GM19351 (cell line): ENCODE data around the gene RANBP9.

Experiments
- ATAC-seq: cut with Tn5 transposase; IDR thresholded peaks from one replicate; pipeline ENCODE4 v1.9.1; 2021; ENCODE audit warnings: mild to moderate bottlenecking, moderate library complexity; ENCODE audit not compliant: unreplicated experiment

The RANBP9 gene

GRCh38 chr6:13711324-13711732 lies 307 bp downstream of the RANBP9 start:
- ATAC-seq: peak; percentile 41

GRCh38 chr6:13710552-13711323 lies 897 bp downstream of the RANBP9 start:
- ATAC-seq: peak; percentile 14

DNA sequence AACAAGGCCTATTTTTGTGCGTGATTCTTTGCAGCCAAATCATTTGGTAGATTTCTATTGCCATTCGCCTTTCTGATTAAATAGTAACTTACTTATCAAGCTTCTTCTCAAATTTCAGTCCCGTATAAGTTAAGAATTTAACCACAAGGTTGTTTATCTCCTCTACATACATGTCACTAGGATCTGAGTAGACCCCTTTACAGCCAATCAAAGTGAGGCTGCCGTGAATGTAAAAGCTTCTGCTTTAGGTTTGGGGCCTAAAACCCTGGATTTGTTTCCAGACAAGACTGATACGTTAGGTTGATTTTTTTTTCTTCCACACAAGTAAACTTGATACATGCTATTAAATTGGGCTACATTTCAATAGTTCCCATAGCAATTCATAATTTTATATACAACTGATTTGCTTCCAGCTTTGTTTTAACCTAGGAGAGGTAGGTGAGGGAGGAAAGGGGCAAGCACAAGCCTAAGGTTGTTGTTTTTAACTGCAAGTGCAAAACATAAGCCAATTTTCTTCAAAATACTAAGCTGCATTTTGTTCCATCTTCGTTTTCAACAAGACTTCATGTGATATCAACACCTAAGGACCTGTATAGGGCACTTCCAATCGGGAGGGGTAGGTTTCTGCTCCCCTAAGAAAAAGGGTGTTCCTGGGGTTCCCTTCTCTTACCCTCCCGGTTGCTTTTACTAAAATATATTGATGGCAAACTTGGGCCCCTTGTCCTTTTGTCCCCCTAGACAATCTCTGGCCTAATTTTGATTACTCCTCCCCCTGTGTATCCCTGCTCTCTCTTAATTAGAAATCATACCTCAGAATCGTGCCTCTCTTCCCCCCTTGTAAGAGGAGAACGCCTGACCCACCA lies 1.7 kb downstream of the RANBP9 start:
- ATAC-seq: no peak

GRCh38 chr6:13708736-13709135 lies 2.9 kb downstream of the RANBP9 start:
- ATAC-seq: no peak

DNA sequence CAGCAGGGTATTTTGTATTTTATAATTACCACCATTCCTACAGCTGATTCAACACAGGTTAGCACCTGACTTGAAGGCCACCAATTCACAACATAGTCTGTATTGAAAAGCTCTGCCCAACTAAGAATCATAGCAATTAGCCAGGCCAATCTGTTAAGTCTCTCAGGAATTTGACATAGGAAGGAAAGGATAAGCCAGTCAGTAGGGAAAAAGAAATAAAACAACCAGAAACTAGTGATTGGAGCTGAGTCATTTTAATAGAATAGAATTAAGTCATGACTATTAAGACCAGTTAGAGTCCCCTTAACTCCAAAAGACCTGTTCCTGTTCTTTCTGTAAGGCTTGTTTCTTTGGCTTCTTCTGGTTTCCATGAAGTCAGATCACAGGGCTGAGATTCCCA lies 8.1 kb downstream of the RANBP9 start:
- ATAC-seq: no peak

- peak; percentile 49 for ATAC-seq
Observed at GRCh38 chr6:13702809-13703302, 8.8 kb downstream of the RANBP9 start.

DNA sequence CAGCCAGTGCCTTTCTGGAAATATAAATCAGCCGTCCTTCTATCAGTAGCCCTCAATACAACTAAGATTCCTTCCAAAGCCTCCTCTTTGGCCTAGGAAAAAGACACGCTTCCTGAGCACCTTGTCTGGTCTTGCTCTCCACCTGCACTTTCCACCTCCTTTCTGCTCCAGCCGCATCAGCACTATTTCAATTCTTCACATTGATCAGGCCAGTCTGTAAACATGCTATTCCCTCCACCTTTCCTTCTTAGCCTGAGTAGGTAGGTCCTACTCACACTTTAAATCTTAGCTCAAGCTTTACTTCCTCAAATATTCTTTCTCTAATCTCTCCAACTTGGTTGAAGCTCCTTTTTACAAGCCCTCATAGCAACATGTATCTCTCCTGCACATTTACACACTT lies 11.4 kb downstream of the RANBP9 start:
- no peak for ATAC-seq

DNA sequence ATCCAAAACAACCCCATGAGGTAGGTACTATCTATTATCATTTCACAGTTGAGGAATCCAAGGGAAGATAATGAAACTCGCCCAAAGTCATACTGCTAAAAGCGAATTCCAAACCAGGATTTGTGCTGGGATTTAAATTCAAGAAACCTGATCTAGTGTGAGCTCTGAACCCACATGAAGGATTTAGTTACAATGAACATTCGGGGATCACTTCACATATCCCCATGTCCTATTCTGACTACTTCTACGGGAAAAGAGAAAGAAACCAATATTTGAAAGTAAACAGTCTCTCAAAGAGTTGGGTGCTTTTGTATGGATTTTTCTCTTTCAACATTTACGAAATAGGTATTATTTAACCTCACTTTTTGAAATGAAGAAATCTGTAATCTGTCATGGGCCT lies 12.9 kb downstream of the RANBP9 start:
- ATAC-seq: no peak

DNA sequence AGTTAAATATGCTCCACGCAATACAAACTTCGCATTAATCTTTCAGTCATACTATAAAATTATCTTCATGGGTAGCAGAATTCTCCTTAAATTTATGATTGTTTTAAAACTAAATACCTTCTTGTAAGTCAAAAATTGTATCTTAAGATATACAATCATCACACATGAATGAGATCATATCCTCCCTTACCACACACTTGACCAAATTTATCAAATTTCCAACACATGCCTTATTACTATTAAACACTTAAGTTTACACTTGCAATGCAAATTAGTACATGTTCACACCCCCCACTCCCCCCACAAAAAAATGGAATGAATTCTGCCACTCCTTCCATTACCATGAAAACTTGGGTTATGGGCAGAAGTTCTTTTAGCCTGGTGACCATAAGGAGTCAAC lies 13.8 kb downstream of the RANBP9 start:
- no peak for ATAC-seq

DNA sequence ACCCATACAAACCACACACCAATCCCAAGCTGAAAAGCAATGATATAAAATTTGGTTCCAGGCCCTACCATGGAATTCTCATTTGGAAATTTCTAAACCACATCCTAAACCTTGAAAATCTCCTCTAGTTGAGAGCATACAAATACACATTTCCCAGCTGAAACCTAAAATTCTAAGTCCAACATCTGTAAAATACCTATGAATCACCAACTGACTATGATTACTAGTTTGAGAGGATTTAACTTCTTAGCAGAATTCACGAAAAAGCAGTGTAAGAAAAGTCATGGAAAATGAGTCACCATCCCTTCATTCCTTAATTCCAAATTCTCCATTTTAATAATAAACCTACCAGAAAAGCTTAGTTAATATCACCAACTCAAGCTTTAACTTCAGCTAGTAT lies 15.4 kb downstream of the RANBP9 start:
- ATAC-seq: no peak

DNA sequence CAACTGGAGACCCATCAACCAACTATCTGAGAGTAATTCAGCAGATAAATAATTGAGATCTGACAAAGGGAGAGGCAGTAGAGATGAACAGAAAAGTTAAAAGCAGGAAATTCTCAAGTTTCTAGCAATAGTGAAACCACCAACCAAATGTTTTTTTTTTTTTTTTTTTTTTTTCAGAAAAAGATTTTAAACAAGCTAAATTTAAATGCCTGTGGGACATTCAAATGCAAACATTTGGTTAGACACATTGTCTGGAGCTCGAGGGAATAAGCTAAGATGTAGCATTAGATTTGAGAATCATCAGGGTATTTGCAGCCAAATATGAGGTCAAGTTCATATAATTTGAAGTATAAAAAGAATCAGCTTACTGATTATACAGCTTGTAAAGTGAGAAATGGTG lies 16.4 kb downstream of the RANBP9 start:
- ATAC-seq: no peak

GRCh38 chr6:13694562-13694961 lies 17.1 kb downstream of the RANBP9 start:
- ATAC-seq: no peak

GRCh38 chr6:13689511-13690256 lies 22.0 kb downstream of the RANBP9 start:
- ATAC-seq: no peak

- no peak for ATAC-seq
Observed at GRCh38 chr6:13688692-13689196, 22.9 kb downstream of the RANBP9 start.

GRCh38 chr6:13687917-13688351 lies 23.7 kb downstream of the RANBP9 start:
- ATAC-seq: no peak

DNA sequence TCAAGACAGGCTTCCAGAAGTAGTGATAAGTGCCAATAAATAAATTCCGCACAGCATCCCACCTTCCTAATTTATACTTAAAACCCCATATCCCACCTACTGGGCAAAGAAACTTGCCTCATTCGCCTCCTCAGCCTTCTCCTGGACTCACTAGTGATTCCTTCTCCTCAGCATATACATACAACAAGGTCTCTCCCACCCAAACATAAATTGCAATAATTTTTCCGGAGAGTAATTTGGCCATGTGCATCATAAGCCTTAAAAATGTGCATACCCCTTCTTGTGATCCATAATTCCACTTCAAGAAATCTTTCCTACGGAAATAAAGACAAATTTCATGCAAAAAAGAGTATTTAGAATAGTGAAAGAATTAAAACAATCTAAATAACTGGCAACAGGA lies 26.8 kb downstream of the RANBP9 start:
- no peak for ATAC-seq

GRCh38 chr6:13683038-13683437 lies 28.6 kb downstream of the RANBP9 start:
- ATAC-seq: no peak

GRCh38 chr6:13682346-13682745 lies 29.3 kb downstream of the RANBP9 start:
- no peak for ATAC-seq

DNA sequence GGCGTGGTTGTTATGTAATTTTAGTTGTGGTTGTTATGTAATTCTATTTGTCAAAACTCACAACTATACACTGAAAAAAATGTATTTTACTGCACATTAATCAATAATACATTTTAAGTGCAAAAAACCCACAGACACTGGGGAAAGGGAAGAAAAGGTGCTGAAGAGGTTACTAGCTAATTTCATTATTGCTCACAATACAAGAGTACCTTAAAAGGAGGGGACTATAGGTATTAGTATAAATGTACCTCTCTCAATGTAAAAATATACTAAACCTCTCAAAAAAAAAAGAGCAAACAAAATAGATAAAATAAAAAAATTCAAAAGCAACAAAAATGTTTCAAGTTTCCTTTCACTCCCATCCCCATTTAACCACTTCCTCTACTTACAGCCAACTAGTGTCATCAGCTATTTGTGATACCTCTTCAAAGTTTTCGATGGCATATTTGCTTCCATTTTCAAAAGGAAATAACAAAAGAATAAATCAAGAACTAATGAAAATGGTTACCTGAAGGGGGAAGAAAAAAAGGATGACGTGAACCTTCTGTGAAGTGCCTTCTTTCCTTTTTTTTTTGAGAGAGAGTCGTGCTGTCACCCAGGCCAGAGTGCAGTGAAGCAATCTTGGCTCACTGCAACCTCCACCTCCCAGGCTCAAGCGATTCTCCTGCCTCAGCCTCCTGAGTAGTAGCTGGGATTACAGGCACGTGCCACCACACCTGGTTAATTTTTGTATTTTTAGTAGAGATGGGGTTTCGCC lies 30.2 kb downstream of the RANBP9 start:
- ATAC-seq: no peak

DNA sequence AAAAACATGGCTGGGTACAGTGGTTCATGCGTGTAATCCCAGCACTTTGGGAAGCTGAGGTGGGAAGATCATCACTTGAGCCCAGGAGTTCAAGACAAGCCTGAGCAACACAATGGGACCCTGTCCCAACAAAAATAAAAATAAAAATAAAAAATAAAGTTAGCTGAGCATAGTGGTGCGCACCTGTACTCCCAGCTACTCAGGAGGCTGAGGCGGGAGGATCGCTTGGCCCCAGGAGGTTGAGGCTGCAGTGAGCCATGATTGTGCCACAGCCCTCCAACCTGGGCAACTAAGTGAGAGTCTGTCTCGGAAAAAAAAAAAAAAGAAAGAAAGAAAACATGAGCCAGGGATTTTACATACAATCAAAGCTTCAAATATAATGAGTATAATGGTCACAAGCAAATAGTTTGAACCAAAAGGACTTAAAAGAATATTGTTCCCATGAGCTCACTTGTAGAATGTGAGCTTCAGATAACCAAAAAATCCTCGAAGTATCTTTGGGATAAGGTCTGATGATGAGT lies 31.1 kb downstream of the RANBP9 start:
- ATAC-seq: no peak
